GM12892 (cell line): ENCODE data around the gene LRP8.

Experiments
- POLR2A ChIP-seq: IDR thresholded peaks from 2 replicates; pipeline ENCODE4 v1.6.1; 2011; ENCODE audit warnings: low read depth, low read length, control low read depth
- POLR2AphosphoS5 ChIP-seq: IDR thresholded peaks from 2 replicates; pipeline ENCODE4 v1.6.1; 2011; ENCODE audit warnings: low read depth, low read length, control low read depth

- TF ChIP-seq POLR2A = no peak
- no peak for TF ChIP-seq POLR2AphosphoS5
Measured at GRCh38 chr1:53214376-53214940, 113.4 kb downstream of the LRP8 start.
